GM12892 (cell line): ENCODE measurements around the gene BAZ2B.

Experiments
- POLR2A ChIP-seq: IDR thresholded peaks from 2 replicates; pipeline ENCODE4 v1.6.1; 2011; ENCODE audit warnings: low read depth, low read length, control low read depth
- TAF1 ChIP-seq: IDR thresholded peaks from 2 replicates; pipeline ENCODE4 v1.6.1; 2011; ENCODE audit warnings: low read depth, mild to moderate bottlenecking, control low read depth, low read length, borderline replicate concordance

GRCh38 chr2:159460227-159460626 lies 156.1 kb downstream of the BAZ2B start:
- no peak for TF ChIP-seq POLR2A
- no peak for TF ChIP-seq TAF1
